Activated naive CD8-positive, alpha-beta T cell treated with anti-CD3 and anti-CD28 coated beads, Interleukin-2, amount 10 ng/mL, durations not matched to agents 7 days and 5 days (primary cell): ENCODE measurements around the gene CD93. TPM values are rescaled to one million over a fixed set of nuclear protein-coding genes. Genes with fewer than 3 reads are reported as not detected.

Experiments
- ATAC-seq: fragments of 150-1000 bp; cut with Tn5 transposase; one replicate; pipeline ENCODE4 v1.10.0; 2021; ENCODE audit warnings: low read depth, moderate library complexity
- POLR2A ChIA-PET: fragments of 350-600 bp; sonication (Branson Sonifier 250); formaldehyde crosslinking; loops from one replicate; lab custom pipeline; 2021; ENCODE audit warnings: antibody characterized with exemption; lab: Charles Lee
- DNase-seq: peaks from one replicate; pipeline ENCODE4 v3.0.0; 2021
- H3K27ac Mint-ChIP-seq: one replicate; pipeline ENCODE4 v1.8.0; 2022; ENCODE audit warnings: mild to moderate bottlenecking, mixed read lengths
- H3K27me3 Mint-ChIP-seq: one replicate; pipeline ENCODE4 v1.8.0; 2022; ENCODE audit warnings: mild to moderate bottlenecking, moderate library complexity, mixed read lengths
- H3K36me3 Mint-ChIP-seq: one replicate; pipeline ENCODE4 v1.8.0; 2021; ENCODE audit warnings: mild to moderate bottlenecking, mixed read lengths
- H3K4me1 Mint-ChIP-seq: one replicate; pipeline ENCODE4 v1.8.0; 2021; ENCODE audit warnings: mixed read lengths
- H3K4me3 Mint-ChIP-seq: one replicate; pipeline ENCODE4 v1.8.0; 2022; ENCODE audit warnings: mild to moderate bottlenecking, moderate library complexity, mixed read lengths
- H3K9me3 Mint-ChIP-seq: one replicate; pipeline ENCODE4 v1.8.0; 2021; ENCODE audit warnings: mixed read lengths
- total RNA-seq, 2 experiments: library from RNA; stranded (reverse); gene quantifications; one replicate each; pipeline ENCODE4 v1.2.3, GENCODE V29; 2021

Gene CD93
- total RNA-seq, 2 experiments from 2014 or later: 0.47 to 0.48 TPM

- ATAC-seq (no peak), DNase-seq (no peak)
- POLR2A ChIA-PET: no interaction called here
- Mint-ChIP-seq H3K27me3 (peaks cover under 1% of the 10 kb centered on the region), H3K36me3 (no peaks in the 10 kb centered on the region), H3K9me3 (no peaks in the 10 kb centered on the region), H3K4me1 (no peaks in the 10 kb centered on the region), H3K4me3 (no peak overlapping the region), H3K27ac (no peak overlapping the region)
Measured at GRCh38 chr20:23125159-23125558, 39.0 kb upstream of the CD93 start.

- peaks cover 3% of the 10 kb centered on the region for H3K27me3 Mint-ChIP-seq
- H3K36me3 Mint-ChIP-seq: no peaks in the 10 kb centered on the region
- no peaks in the 10 kb centered on the region for H3K4me1 Mint-ChIP-seq
- DNase-seq (no peak), ATAC-seq (no peak)
- H3K9me3 Mint-ChIP-seq: no peaks in the 10 kb centered on the region
- no peak overlapping the region for H3K4me3 Mint-ChIP-seq
- H3K27ac Mint-ChIP-seq: no peak overlapping the region
- POLR2A ChIA-PET: no interaction called here
Measured at GRCh38 chr20:23123886-23124285, 37.8 kb upstream of the CD93 start.

GRCh38 chr20:23122796-23123655 lies 36.9 kb upstream of the CD93 start:
- DNase-seq: no peak
- no peaks in the 10 kb centered on the region for H3K36me3 Mint-ChIP-seq
- H3K9me3 Mint-ChIP-seq: no peaks in the 10 kb centered on the region
- no peaks in the 10 kb centered on the region for H3K4me1 Mint-ChIP-seq
- H3K27me3 Mint-ChIP-seq: peaks cover 6% of the 10 kb centered on the region
- no peak for ATAC-seq
- POLR2A ChIA-PET: no interaction called here
- no peak overlapping the region for H3K27ac Mint-ChIP-seq
- no peak overlapping the region for H3K4me3 Mint-ChIP-seq

GRCh38 chr20:23122321-23122720 lies 36.2 kb upstream of the CD93 start:
- POLR2A ChIA-PET: no interaction called here
- H3K36me3 Mint-ChIP-seq: no peaks in the 10 kb centered on the region
- H3K4me1 Mint-ChIP-seq: no peaks in the 10 kb centered on the region
- no peak for ATAC-seq
- H3K27ac Mint-ChIP-seq: no peak overlapping the region
- H3K9me3 Mint-ChIP-seq: no peaks in the 10 kb centered on the region
- DNase-seq: no peak
- H3K4me3 Mint-ChIP-seq: no peak overlapping the region
- H3K27me3 Mint-ChIP-seq: peaks cover 6% of the 10 kb centered on the region

- H3K27ac Mint-ChIP-seq: no peak overlapping the region
- no peaks in the 10 kb centered on the region for H3K4me1 Mint-ChIP-seq
- H3K36me3 Mint-ChIP-seq: no peaks in the 10 kb centered on the region
- no peaks in the 10 kb centered on the region for H3K9me3 Mint-ChIP-seq
- DNase-seq (no peak), ATAC-seq (no peak)
- H3K4me3 Mint-ChIP-seq: no peak overlapping the region
- POLR2A ChIA-PET: no interaction called here
- H3K27me3 Mint-ChIP-seq: peaks cover 6% of the 10 kb centered on the region
Measured at GRCh38 chr20:23121751-23122320, 35.7 kb upstream of the CD93 start.

GRCh38 chr20:23120936-23121750 lies 35.0 kb upstream of the CD93 start:
- no peaks in the 10 kb centered on the region for H3K4me1 Mint-ChIP-seq
- H3K27ac Mint-ChIP-seq: no peak overlapping the region
- no peaks in the 10 kb centered on the region for H3K9me3 Mint-ChIP-seq
- H3K27me3 Mint-ChIP-seq: peaks cover 6% of the 10 kb centered on the region
- ATAC-seq (no peak), DNase-seq (no peak)
- H3K36me3 Mint-ChIP-seq: no peaks in the 10 kb centered on the region
- H3K4me3 Mint-ChIP-seq: no peak overlapping the region
- POLR2A ChIA-PET: no interaction called here

- Mint-ChIP-seq H3K36me3 (no peaks in the 10 kb centered on the region), H3K27ac (no peak overlapping the region), H3K4me1 (no peaks in the 10 kb centered on the region), H3K27me3 (peaks cover 6% of the 10 kb centered on the region), H3K9me3 (no peaks in the 10 kb centered on the region), H3K4me3 (no peak overlapping the region)
- DNase-seq: no peak
- no peak for ATAC-seq
- POLR2A ChIA-PET: no interaction called here
Measured at GRCh38 chr20:23120261-23120660, 34.1 kb upstream of the CD93 start.

- no peak overlapping the region for H3K27ac Mint-ChIP-seq
- no peak overlapping the region for H3K4me3 Mint-ChIP-seq
- no peak for ATAC-seq
- H3K4me1 Mint-ChIP-seq: no peaks in the 10 kb centered on the region
- DNase-seq: no peak
- no peaks in the 10 kb centered on the region for H3K9me3 Mint-ChIP-seq
- POLR2A ChIA-PET: no interaction called here
- no peaks in the 10 kb centered on the region for H3K36me3 Mint-ChIP-seq
- H3K27me3 Mint-ChIP-seq: peaks cover 6% of the 10 kb centered on the region
Measured at GRCh38 chr20:23119456-23120216, 33.5 kb upstream of the CD93 start.

GRCh38 chr20:23118766-23119165 lies 32.6 kb upstream of the CD93 start:
- H3K36me3 Mint-ChIP-seq: no peaks in the 10 kb centered on the region
- no peak for DNase-seq
- no peaks in the 10 kb centered on the region for H3K4me1 Mint-ChIP-seq
- H3K27me3 Mint-ChIP-seq: peaks cover 6% of the 10 kb centered on the region
- no peak overlapping the region for H3K4me3 Mint-ChIP-seq
- no peaks in the 10 kb centered on the region for H3K9me3 Mint-ChIP-seq
- no peak overlapping the region for H3K27ac Mint-ChIP-seq
- ATAC-seq: no peak
- POLR2A ChIA-PET: no interaction called here

- POLR2A ChIA-PET: no interaction called here
- Mint-ChIP-seq H3K4me3 (no peak overlapping the region), H3K9me3 (no peaks in the 10 kb centered on the region), H3K4me1 (no peaks in the 10 kb centered on the region), H3K27ac (no peak overlapping the region), H3K36me3 (no peaks in the 10 kb centered on the region), H3K27me3 (peaks cover 6% of the 10 kb centered on the region)
- ATAC-seq (no peak), DNase-seq (no peak)
Measured at GRCh38 chr20:23118144-23118543, 32.0 kb upstream of the CD93 start.

GRCh38 chr20:23117738-23118137 lies 31.6 kb upstream of the CD93 start:
- DNase-seq (no peak), ATAC-seq (no peak)
- Mint-ChIP-seq H3K27ac (no peak overlapping the region), H3K9me3 (no peaks in the 10 kb centered on the region), H3K4me1 (no peaks in the 10 kb centered on the region), H3K4me3 (no peak overlapping the region), H3K27me3 (peaks cover 6% of the 10 kb centered on the region), H3K36me3 (no peaks in the 10 kb centered on the region)
- POLR2A ChIA-PET: no interaction called here

- Mint-ChIP-seq H3K27me3 (peaks cover 6% of the 10 kb centered on the region), H3K36me3 (no peaks in the 10 kb centered on the region), H3K4me1 (no peaks in the 10 kb centered on the region), H3K27ac (no peak overlapping the region), H3K4me3 (no peak overlapping the region), H3K9me3 (no peaks in the 10 kb centered on the region)
- POLR2A ChIA-PET: no interaction called here
- DNase-seq: no peak
- ATAC-seq: no peak
Measured at GRCh38 chr20:23116311-23117089, 30.4 kb upstream of the CD93 start.
